Renal cortex interstitium (tissue), 15 donors: ENCODE results near the gene NPPA. TPM values are rescaled to one million over a fixed set of nuclear protein-coding genes. Genes with fewer than 3 reads are reported as not detected.
"Not testable (repeated sequence)": the region's sequence is repeated elsewhere in the genome, so short reads cannot be mapped to it uniquely, and the experiment has no call there.

Experiments
- DNase-seq, 11 donors: peaks; one replicate each; pipeline ENCODE4 v3.0.0-alpha.2; 2013; ENCODE audit warnings: low read depth in 9 of 11, low spot score in 4 of 11; ENCODE audit errors: extremely low read depth in 1 of 11
- long read RNA-seq, 16 experiments: transcript quantifications; one replicate each; lab custom pipeline, GENCODE V29; 2026
- polyA plus RNA-seq, 3 donors: library from polyadenylated mRNA; unstranded; fragments of 120-200 nt; gene quantifications; one replicate each; pipeline ENCODE4 v1.2.1, GENCODE V29; 2013; ENCODE audit not compliant: insufficient read length in 3 of 3

NPPA gene
- under 1 TPM; 0.33 to 0.85 (median 0.50) TPM for polyA plus RNA-seq
- long read RNA-seq, donor 1 = 0 reads
- long read RNA-seq, donor 2 = 0 reads
- long read RNA-seq, donor 3 = 0 reads
- long read RNA-seq, donor 4 = 0 reads
- long read RNA-seq, donor 5 = 0 reads
- long read RNA-seq, donor 6 = 0 reads
- long read RNA-seq, donor 7 = 0 reads
- long read RNA-seq, donor 8 = 0 reads
- long read RNA-seq, donor 9 = 0 reads
- long read RNA-seq, donor 10 = 0 reads
- long read RNA-seq, donor 11 = 0 reads
- long read RNA-seq, donor 12 = 0 reads
- long read RNA-seq, donor 13 = 0 reads
- long read RNA-seq, donor 14 = 0 reads
- long read RNA-seq, donor 15, transcript NPPA-202 (3 exons, 855 nt) = major isoform, 9 of 9 reads
- long read RNA-seq, donor 15, partial matches to known transcripts = 0 of 9 reads
- long read RNA-seq, donor 15, other reads (novel, unspliced or antisense) = 0 of 9 reads
- long read RNA-seq, donor 16 = 0 reads

DNA sequence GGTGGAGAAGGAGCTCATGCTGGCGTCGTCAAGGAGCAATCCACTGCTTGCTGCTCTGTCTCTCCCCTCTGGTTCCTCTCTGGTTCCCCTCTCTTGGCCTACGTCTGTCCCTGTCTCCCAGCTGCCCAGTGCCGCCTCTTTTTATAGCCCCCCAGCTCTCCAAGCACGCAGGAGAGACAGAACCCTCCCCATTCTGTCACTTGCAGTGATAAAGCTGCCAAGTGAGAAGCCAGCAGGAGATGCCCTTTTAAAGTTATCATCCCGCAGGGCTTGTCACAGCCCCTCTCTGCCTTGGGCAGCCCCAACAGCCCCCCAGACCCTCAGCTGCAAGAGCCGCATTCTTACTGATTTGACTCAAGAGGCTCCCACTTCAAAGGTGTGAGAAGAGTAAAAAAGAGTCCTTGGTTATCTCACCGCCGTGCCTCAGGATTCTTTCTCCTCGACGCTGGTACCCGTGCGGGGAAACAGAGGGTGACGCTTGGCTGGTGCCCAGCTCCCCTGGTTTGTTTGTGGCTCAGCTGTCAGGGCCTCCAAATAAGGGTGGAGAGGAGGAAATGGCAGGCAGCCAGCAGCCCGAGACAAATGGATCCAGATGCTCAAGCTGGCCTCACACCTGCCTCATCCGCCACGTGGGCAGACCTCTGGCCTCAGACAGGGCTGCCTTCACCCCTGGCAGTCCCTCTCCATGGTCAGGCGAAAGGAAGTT is at the start of gene NPPA:
NPPA (minus strand) TSS at position 117 of the 706 bp plus-strand sequence; CDS start at position 18, 99 bp downstream.
- no peak for DNase-seq

DNA sequence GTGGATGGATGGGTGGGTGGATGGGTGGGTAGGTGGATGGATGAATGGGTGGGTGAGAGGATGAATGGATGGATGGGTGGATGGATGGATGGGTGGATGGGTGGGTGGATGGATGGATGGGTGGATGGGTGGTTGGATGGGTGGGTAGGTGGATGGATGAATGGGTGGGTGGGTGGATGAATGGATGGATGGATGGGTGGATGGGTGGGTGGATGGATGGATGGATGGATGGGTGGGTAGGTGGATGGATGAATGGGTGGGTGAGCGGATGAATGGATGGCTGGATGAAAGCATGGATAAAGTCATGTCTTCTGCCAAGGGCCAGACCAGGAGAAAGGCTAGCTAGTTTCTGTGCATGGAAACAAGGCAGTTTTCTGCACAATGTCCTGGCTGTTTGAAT is 46.9 kb upstream of the NPPA start:
- DNase-seq = not testable (repeated sequence)

DNA sequence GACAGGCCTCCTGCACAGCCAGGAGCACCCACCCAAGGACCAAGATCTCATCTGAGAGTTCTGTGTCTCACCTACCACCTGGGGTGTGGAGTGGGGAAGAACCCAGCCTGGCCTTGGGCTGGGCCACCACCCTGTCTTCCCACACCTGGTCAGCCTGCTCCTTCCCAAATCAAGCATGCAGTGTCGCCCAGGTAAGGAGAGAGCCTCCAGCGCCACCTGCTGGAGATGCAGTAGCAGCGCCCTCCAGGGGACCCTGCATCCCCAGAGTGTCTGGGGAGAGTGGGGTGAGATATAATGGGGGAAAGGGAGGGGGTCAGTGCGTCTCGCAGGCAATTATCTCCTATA is 46.3 kb upstream of the NPPA start:
- DNase-seq = no peak

DNA sequence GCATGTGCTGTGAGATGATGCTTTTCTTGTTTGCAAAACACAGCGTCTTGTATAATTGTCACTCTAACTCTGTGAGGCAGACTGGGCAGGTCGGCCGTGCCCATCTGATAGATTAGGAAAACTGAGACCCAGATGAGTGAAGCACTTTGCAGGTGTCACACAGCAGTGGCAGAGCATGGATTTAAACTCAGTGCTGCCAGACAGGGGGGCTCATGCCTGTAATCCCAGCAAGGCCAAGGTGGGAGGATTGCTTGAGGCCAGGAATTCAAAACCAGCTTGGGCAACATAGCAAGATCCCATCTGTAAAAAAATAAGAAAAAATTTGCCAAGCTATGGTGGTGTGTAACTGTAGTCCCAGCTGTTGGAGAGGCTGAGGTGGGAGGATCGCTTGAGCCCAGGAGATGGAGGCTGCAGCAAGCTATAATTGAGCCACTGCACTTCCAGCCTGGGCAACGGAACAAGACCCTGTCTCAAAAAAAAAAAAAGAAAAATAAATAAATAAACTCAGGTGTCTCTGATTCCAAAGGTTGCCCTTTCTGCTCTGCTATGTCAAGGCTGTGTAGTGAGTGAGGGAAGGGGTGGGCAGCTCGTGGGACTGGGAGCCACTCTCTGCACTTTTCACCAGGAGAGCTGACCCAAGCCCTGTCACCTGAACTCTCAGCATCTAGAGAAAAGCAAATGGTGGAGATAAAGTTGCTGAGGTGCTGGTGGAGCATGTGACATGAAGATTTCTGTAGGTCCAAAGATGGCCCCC is 44.0 kb upstream of the NPPA start:
- no peak for DNase-seq

DNA sequence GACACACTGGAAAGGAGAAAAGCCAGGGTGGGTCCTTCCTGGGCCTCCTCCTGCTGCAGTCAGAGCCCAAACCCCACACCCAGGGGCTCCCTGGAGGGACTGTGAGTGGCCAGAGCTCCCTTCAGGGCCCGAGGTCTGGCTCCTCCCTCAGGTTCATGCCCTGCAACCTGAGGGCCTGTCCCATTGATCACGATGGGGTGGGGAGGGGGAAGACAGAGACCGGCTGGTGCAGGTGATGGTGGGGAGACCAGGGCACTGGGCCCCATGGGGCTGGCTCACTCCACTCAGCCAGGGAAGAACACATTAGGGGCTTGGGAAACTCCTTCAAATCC is 41.3 kb upstream of the NPPA start:
- DNase-seq = no peak

DNA sequence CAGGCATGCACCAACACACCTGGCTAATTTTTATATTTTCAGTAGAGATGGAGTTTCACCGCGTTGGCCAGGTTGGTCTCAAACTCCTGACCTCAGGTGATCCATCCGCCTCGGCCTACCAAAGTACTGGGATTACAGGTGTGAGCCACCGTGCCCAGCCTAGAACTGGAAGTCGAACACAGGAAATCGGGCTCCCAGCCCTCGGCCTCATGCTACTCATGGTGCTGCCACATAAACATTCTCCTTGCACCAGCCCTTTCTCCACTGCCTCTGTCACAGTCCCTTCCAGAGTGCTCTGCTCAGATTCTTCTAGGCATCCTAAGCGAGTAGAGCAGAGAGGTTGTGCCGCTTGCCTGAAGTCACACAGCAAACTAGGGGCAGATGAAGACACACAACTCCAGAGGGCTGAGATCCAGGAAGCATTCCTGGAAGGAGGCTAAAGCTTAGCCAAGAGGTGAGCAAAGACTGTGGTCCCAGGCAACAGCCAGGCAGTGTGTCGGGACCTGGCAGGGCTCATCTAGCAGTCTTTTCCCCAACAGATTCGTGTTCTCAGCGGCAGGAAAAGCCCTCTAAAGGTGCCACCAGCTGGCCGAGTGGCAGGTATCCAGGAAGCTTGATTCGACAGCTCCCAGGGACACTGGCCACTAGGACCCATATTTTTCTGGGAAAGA is 40.8 kb upstream of the NPPA start:
- no peak for DNase-seq

DNA sequence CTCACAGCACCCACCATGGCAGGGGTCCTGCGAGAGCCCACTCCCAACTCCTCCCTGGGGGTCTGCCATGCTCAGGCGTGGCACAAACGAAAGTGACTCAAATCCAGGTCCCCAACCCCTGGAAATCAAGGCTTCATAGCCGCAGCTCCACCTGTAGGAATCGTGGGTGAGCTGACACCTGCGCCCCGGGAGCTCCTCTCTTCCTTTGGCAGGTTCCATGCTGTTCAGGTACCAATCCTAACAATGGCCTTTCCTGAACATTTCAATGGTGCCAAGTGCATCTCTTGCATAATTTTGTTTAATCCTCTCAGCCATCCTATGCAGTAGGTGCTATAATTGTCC is 40.1 kb upstream of the NPPA start:
- DNase-seq = no peak

DNA sequence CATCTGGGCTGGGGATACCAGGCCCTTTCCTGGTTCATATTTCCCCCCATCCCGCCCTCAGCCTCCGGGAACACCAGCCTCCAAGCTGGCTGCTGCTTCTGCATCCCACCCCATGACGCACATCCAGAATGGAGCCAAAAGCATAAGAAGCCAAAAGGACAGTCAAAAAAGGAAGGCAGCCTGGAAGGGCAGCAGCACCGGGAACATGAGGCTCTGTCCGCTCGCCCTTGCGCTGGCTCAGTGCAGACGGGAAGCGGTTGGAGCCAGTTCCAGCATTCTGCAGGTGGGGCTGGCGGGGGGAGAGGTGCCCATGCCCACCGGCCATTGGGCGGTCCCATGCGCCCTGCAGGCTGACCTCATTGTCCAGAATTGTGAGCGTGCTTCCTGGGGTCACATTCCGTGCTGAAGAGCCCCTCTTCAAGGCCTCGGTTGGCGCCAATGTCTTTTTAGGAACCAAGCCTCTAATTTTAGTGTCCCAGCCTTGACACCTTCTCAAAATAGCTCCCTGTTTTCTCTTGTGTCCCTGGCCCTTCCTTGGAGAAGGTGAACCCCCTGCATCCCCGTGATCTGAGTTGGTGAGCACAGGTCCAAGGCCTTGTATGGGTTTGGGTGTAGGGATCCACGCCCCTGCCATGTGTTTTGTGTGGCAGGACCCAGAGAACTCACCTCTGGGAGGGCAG is 39.5 kb upstream of the NPPA start:
- no peak for DNase-seq

DNA sequence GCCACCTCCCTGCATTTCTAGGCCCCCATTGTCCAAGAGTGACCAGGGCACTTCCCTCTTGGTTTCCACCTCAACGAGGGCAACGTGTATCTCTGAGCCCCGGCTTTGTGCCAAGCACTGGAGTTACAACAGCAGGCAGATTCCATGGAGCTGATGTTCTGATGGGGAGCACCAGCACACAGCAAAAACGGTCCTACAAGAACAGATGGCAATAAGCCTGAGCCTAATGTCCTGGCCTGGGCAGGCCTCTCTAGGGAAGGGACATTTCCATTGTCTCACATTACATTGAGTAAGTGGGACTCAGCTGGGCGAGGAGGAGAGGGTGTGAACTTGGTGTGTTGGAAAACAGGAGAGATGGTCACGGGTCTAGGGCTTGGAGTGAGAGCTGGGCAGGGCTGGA is 38.3 kb upstream of the NPPA start:
- no peak for DNase-seq

DNA sequence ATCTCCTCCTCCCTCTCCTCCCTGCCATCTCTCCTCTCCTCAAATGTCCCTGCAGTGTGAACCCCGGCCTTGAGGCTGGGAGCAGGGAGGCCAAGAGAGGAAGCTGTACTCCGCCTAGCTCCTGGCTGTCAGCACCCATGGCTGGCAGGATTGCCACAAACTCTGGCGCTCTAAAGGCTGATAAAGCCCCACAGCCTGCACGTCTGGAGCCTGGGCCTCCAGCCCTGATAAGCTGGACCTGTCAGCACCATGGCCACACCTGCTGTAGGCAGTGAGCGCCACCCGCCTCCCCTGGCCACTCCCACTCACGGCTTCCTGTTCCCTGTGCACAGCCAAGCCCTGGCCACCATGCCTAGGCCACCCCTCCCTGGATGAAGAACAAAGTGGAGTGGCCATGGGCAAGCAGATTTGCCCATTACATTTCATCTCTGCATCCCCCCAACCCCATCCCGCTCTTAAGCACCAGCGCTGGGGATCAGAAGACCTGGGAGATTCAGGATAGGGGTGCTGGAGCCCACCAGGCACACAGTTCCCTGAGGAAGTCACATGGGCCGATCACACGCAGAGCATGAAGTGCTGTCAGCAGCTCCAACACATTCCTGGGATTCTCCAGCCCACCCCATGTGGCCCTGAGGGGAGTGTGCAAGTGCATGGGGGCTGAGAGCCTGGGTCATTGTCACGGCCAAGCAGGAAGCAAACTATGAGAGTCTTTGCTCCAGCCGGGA is 35.4 kb upstream of the NPPA start:
- DNase-seq = no peak

DNA sequence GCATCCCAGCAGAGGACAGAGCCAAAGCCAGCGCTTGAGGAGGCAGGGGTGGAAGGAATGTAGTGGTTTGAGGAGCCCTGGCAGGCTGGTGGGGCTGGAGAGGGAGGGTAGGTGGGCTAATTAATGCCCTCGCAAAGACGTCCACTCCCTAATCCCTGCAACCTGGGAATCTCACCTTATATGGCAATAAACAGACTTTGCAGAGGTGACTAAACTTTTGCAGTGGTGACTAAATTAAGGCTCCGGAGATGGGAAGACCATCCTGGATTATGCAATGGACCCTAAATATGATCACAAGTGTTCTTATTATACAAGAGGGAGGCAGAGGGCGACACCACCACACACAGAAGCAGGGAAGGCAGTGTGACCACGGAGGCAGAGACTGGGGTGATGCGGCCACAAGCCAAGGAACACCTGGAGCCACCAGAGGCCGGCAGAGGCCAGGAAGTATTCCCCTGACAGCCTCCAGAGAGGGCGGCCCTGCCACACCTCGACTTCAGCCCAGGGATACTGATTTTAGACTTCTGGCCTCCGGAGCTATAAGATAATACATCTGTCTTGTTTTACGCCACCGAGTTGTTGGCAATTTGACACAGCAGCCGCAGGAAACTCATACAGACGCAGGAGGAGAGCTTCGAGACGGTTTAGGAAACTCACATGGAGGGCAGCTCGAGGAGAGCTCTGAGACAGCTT is 34.3 kb upstream of the NPPA start:
- DNase-seq = no peak

DNA sequence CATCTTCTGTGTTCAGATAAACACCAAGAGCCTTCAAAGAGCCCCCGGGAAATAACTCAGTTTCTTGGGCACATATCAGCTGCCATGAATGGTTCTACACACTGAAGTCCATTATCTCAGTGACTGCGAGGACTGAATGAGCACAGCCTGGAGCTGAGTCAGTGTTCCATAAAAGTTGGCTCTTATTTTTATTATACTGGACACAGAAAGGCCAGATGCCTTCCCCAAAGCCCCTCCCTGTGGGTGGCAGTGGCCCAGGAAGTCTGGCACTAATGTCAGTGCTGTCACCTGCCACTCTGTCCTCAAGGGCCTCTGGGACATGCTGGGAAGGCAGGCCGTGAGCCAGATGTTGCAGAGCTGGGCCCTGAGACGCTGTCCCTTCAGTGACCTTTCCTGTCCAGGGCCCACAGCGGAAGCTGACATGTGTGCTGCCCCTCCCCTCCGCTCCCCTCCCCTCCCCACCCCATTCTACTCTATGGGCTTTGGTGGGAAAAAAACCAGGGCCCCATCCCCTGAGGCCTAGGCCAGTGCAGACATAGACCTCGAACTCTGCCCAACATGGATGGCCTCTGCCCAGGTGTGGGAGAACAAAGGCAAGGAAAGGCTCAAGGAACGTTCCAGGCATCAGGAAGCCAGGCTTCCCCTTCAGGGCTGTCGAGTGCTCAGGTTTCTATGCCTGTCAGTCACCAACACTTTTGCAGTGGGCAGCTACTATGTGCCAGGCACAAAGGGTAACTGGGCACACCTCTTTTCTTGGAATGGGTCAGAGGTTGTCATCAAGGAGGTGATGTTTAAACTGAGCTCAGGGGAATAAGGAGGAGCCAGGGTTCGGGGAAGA is 33.5 kb upstream of the NPPA start:
- no peak for DNase-seq

DNA sequence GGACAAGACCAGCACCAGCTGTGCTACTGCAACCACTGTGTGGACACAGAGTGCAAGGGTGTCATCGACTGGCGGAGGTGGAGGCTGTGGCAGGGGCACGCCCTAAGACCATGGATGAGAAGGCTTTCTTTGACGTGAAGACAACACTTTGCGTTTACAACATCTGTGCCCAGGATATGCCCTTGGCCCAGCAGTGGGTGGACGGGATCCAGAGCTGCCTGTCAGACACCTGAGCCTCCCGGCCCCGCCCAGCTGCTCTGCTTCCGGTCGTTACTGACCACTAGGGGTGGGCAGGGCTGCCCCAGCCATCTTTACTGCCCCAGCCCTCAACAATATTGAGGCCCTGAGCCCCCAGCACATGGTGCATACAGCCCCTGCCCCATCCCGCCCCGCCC is 32.6 kb upstream of the NPPA start:
- DNase-seq = no peak

DNA sequence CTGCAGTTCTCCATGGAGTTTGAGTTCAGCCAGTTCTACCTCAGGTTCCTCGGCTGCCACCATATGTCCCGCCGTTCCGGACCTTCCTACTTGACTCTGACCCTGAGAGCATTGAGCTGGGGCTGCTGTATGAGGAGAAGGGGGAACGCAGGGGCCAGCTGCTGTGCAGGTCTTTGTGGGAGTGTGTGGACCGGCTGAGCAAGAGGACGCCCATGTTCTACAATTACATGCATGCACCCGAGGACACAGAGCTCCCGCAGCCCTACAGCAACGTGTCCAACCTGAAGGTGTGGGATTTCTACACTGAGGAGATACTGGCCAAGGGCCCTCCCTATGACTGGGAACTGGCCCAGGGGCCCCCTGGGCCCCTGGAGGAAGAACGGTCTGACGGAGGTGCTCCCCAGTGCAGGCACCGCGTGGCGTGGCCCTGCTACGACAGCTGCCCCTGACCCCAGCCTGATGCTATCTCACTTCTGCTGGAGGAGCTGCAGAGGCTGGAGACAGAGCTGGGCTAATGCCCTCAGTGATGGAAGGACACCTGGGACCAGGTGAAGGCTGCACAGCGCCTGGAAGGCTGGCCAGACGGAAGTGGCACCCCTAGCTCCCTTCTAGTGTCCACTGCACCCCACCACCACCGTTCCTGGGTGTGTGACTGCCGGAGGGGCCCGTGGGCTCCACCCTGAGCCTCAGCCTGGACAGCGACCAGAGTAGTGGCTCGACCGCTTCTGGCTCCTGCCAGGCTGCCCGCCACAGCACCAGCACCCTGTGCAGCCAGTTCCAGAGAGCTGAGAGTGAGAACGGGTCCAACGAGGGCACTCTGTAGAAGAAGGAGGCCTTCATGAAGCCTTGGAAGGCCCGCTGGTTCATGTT is 32.0 kb upstream of the NPPA start:
- no peak for DNase-seq

DNA sequence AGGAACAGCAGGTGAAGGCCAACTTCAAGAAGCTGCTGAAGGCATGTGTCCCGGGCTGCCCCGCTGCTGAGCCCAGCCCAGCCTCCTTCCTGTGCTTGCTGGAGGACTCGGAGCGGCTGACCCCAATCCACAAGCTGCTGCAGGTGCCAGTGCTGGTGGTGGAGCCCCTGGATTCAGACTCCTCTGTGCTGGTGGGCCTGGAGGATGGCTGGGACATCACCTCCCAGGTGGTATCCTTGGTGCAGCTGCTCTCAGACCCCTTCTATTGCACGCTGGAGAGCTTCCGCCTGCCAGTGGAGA is 31.3 kb upstream of the NPPA start:
- DNase-seq = no peak

DNA sequence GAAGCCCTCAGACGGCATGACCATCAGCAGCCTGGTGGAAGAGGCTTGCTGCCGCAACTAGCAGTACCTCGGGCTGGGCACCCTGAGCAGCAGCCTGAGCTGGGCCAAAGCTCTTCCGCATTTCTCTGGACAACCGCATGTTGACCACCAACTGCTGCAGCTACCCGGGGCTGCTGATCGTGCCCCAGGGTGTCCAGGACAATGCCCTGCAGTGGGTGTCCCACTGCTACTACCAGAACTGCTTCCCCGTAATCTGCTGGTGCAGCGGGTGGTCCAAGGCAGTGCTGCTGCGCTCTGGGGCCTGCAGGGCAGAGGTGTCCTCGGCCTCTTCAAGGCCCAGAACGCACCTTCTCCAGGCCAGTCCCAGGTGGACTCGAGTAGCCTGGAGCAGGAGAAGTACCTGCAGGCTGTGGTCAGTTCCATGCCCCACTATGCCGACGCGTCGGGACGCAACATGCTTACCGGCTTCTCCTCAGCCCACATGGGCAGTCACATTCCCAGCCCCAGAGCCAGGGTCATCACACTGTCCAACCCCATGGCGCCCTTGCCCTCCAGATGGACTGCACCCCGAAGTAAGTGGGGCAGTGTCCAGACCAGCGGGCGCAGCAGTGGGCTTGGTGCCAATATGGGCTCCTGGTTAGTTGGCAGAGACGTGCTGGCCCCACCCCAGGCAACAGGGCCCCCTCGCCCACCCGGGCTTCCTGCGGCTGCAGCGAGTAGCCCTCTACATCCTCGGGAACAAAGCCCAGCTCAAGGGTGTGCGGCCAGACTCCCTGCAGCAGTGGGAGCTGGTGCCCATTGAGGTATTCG is 30.7 kb upstream of the NPPA start:
- DNase-seq = no peak
